Measurements from ENCODE around the gene ATP2A3. TPM values are rescaled to one million over a fixed set of nuclear protein-coding genes. Genes with fewer than 3 reads are reported as not detected.

The ATP2A3 gene
- total RNA-seq, 1 experiment from 2014 or later = 101 TPM

DNA sequence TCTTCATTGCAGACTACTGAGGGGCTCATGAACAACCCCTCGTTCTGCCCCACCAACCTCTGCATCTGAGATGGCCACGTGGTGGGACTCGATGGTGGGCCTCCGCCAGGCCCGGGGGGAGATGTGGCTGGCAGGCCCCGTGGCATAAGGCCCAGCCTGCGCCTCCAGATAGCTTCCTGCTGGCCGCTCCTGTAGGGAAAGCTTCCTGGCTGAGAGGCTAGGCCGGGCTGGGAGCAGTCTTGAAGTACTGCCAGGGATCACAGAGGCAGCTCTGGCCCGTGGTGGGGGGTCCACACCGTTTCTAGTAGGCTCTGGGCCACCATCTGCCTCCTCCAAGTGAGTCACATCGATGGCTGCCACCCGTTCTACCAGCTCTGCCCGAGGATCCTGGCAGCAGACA is 79.0 kb downstream of the ATP2A3 start:
- H3K79me2 ChIP-seq (ENCODE audit: low read length) = no peaks in the 10 kb centered on the region
- H3K9me2 ChIP-seq (replicated peaks; ENCODE audit: insufficient read depth, low read length) = no peaks in the 10 kb centered on the region
- peaks cover 8% of the 10 kb centered on the region for H3K4me1 ChIP-seq (ENCODE audit: low read length)
- DNase-seq = no peak
- H3K4me2 ChIP-seq (ENCODE audit: low read depth, low read length, poor library complexity, severe bottlenecking) = no peak overlapping the region
- H3K4me3 ChIP-seq (ENCODE audit: low read length) = no peak overlapping the region
- H4K20me1 ChIP-seq (ENCODE audit: insufficient read depth, low read depth, low read length) = 0 out of 2 replicates have a peak, but pooled peaks cover 4% of the 10 kb centered on the region
- no peaks in the 10 kb centered on the region for H3K9me3 ChIP-seq (ENCODE audit: low read length)
- no peak overlapping the region for H3K9ac ChIP-seq (ENCODE audit: low read length)
- no peak overlapping the region for H3K27ac ChIP-seq (ENCODE audit: low read length)
- no peaks in the 10 kb centered on the region for H3K36me3 ChIP-seq (ENCODE audit: insufficient read depth, low read length)
- no peaks in the 10 kb centered on the region for H3K27me3 ChIP-seq (ENCODE audit: low read length)
- H2AFZ ChIP-seq (ENCODE audit: low read length) = no peak overlapping the region

DNA sequence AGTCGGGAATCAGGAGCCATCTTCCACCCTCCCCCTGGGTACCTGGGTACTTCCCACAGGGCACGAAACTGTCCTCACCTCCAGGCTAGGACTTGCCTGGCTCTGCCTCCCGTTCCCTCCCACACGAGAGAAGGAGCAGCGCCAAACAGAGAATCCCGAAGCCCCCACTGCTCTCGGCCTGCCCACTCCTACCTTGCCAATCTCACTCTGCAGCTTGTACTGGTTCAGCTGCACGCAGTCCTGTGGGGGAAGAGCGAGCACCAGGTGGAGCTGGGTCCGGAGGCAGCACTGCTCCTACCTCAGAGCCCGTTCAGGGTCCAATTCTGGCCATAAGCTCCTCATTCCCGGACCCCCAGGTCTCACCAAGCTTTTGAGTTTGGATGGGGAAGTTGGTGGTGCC is 80.0 kb downstream of the ATP2A3 start:
- H3K4me2 ChIP-seq (ENCODE audit: low read depth, low read length, poor library complexity, severe bottlenecking) = no peak overlapping the region
- H3K79me2 ChIP-seq (ENCODE audit: low read length) = no peaks in the 10 kb centered on the region
- no peak overlapping the region for H2AFZ ChIP-seq (ENCODE audit: low read length)
- no peaks in the 10 kb centered on the region for H3K4me1 ChIP-seq (ENCODE audit: low read length)
- no peaks in the 10 kb centered on the region for H3K9me2 ChIP-seq (replicated peaks; ENCODE audit: insufficient read depth, low read length)
- H4K20me1 ChIP-seq (ENCODE audit: insufficient read depth, low read depth, low read length) = 0 out of 2 replicates have a peak, but pooled peaks cover 4% of the 10 kb centered on the region
- no peak for DNase-seq
- H3K4me3 ChIP-seq (ENCODE audit: low read length) = no peak overlapping the region
- H3K36me3 ChIP-seq (ENCODE audit: insufficient read depth, low read length) = no peaks in the 10 kb centered on the region
- H3K9ac ChIP-seq (ENCODE audit: low read length) = no peak overlapping the region
- H3K27me3 ChIP-seq (ENCODE audit: low read length) = no peaks in the 10 kb centered on the region
- H3K27ac ChIP-seq (ENCODE audit: low read length) = no peak overlapping the region
- H3K9me3 ChIP-seq (ENCODE audit: low read length) = no peaks in the 10 kb centered on the region

GRCh38 chr17:3882276-3882675 is 82.0 kb downstream of the ATP2A3 start:
- H3K79me2 ChIP-seq (ENCODE audit: low read length) = no peaks in the 10 kb centered on the region
- no peak overlapping the region for H3K4me3 ChIP-seq (ENCODE audit: low read length)
- H3K4me2 ChIP-seq (ENCODE audit: low read depth, low read length, poor library complexity, severe bottlenecking) = no peak overlapping the region
- no peaks in the 10 kb centered on the region for H3K36me3 ChIP-seq (ENCODE audit: insufficient read depth, low read length)
- H3K4me1 ChIP-seq (ENCODE audit: low read length) = no peaks in the 10 kb centered on the region
- H3K9me2 ChIP-seq (replicated peaks; ENCODE audit: insufficient read depth, low read length) = no peaks in the 10 kb centered on the region
- H3K27me3 ChIP-seq (ENCODE audit: low read length) = no peaks in the 10 kb centered on the region
- 0 out of 2 replicates have a peak, but pooled peaks cover 4% of the 10 kb centered on the region for H4K20me1 ChIP-seq (ENCODE audit: insufficient read depth, low read depth, low read length)
- no peak overlapping the region for H2AFZ ChIP-seq (ENCODE audit: low read length)
- no peak for DNase-seq
- no peaks in the 10 kb centered on the region for H3K9me3 ChIP-seq (ENCODE audit: low read length)
- H3K9ac ChIP-seq (ENCODE audit: low read length) = no peak overlapping the region
- H3K27ac ChIP-seq (ENCODE audit: low read length) = no peak overlapping the region

- Histone ChIP-seq H3K79me2 (ENCODE audit: low read length) (no peaks in the 10 kb centered on the region), H3K4me3 (ENCODE audit: low read length) (no peak overlapping the region)
Observed at GRCh38 chr17:3880983-3881382, 83.3 kb downstream of the ATP2A3 start.

DNA sequence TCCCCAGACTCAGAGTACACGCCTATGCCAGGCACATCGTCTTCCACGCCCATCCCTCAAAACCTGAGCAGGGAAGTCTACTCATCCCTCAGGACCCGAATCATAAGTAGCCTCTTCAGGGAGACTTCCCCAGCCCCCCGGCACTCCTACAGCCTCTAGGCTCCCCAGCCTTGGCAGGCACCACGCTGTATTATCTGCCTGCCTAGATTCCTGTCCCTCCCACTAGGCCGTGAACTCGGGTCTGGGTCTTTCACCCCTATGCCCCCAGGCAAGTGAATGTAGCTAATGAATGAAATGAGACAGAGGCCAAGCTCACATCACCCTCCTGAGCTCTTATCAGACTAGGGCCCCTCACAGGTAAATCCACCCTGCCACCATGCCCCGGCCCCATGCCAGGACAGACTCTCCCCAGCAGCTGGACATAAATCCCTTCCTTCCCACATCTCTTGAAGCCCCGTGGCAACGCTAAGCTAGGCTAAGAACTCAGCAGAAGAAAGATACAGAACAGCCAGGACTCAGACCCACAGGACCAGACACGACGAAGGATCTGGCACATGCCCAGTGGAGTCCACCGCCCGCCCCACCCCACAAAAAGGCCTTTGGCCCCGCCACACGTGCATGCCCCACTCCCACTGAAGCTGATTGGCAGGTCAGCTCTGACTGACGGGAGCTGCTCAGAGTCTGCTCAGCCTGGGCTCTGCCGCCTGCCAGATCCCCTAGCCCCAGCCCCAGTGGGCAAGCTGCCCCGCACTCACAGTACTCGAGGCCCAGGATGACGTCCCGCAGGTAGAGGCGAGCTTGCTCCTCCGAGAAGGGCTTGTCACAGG is 84.4 kb downstream of the ATP2A3 start:
- Histone ChIP-seq H3K27ac (ENCODE audit: low read length) (no peak overlapping the region), H3K4me2 (ENCODE audit: low read depth, low read length, poor library complexity, severe bottlenecking) (no peak overlapping the region), H3K9me3 (ENCODE audit: low read length) (no peaks in the 10 kb centered on the region), H4K20me1 (ENCODE audit: insufficient read depth, low read depth, low read length) (0 out of 2 replicates have a peak, but pooled peaks cover 4% of the 10 kb centered on the region), H3K27me3 (ENCODE audit: low read length) (no peaks in the 10 kb centered on the region), H3K79me2 (ENCODE audit: low read length) (no peaks in the 10 kb centered on the region), H3K4me1 (ENCODE audit: low read length) (no peaks in the 10 kb centered on the region), H2AFZ (ENCODE audit: low read length) (no peak overlapping the region), H3K9ac (ENCODE audit: low read length) (no peak overlapping the region), H3K36me3 (ENCODE audit: insufficient read depth, low read length) (no peaks in the 10 kb centered on the region), H3K4me3 (ENCODE audit: low read length) (no peak overlapping the region), H3K9me2 (replicated peaks; ENCODE audit: insufficient read depth, low read length) (no peaks in the 10 kb centered on the region)
- no peak for DNase-seq

More at GRCh38 chr17:3880983-3881382, 83.3 kb downstream of the ATP2A3 start:
- no peaks in the 10 kb centered on the region for H3K4me1 ChIP-seq (ENCODE audit: low read length)
- H3K9me2 ChIP-seq (replicated peaks; ENCODE audit: insufficient read depth, low read length) = no peaks in the 10 kb centered on the region
- no peak overlapping the region for H2AFZ ChIP-seq (ENCODE audit: low read length)
- 0 out of 2 replicates have a peak, but pooled peaks cover 4% of the 10 kb centered on the region for H4K20me1 ChIP-seq (ENCODE audit: insufficient read depth, low read depth, low read length)
- H3K27me3 ChIP-seq (ENCODE audit: low read length) = no peaks in the 10 kb centered on the region
- H3K27ac ChIP-seq (ENCODE audit: low read length) = no peak overlapping the region
- H3K9ac ChIP-seq (ENCODE audit: low read length) = no peak overlapping the region
- H3K9me3 ChIP-seq (ENCODE audit: low read length) = no peaks in the 10 kb centered on the region
- DNase-seq = no peak
- H3K4me2 ChIP-seq (ENCODE audit: low read depth, low read length, poor library complexity, severe bottlenecking) = no peak overlapping the region
- H3K36me3 ChIP-seq (ENCODE audit: insufficient read depth, low read length) = no peaks in the 10 kb centered on the region

- Histone ChIP-seq H3K9ac (ENCODE audit: low read length) (no peak overlapping the region), H3K9me2 (replicated peaks; ENCODE audit: insufficient read depth, low read length) (no peaks in the 10 kb centered on the region)
- DNase-seq = no peak
Observed at GRCh38 chr17:3879186-3879585, 85.1 kb downstream of the ATP2A3 start.

DNA sequence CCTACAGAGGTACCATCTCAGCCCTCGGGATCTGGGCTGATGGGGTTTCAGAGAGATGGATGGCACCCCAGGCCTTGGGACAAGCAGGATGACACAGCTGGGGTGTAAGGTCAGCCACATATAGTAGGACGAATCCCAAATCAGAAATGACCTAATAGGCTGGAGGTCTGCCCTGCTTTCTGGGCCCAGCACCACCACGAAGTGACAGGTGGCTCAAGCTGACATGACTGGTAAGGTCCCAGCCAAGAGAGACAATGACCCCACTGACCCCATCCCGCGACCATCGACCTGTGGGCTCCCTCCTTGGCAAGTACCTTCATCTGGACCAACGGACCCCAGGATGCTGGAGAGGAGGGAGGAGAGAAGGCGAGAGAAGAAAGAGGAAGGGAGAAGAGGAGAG is 87.0 kb downstream of the ATP2A3 start:
- no peak overlapping the region for H2AFZ ChIP-seq (ENCODE audit: low read length)
- H3K4me2 ChIP-seq (ENCODE audit: low read depth, low read length, poor library complexity, severe bottlenecking) = no peak overlapping the region
- H3K9me2 ChIP-seq (replicated peaks; ENCODE audit: insufficient read depth, low read length) = no peaks in the 10 kb centered on the region
- no peaks in the 10 kb centered on the region for H3K27me3 ChIP-seq (ENCODE audit: low read length)
- H3K36me3 ChIP-seq (ENCODE audit: insufficient read depth, low read length) = no peaks in the 10 kb centered on the region
- no peak for DNase-seq
- no peak overlapping the region for H3K4me3 ChIP-seq (ENCODE audit: low read length)
- H3K27ac ChIP-seq (ENCODE audit: low read length) = no peak overlapping the region
- no peak overlapping the region for H3K9ac ChIP-seq (ENCODE audit: low read length)
- no peaks in the 10 kb centered on the region for H3K4me1 ChIP-seq (ENCODE audit: low read length)
- no peaks in the 10 kb centered on the region for H4K20me1 ChIP-seq (ENCODE audit: insufficient read depth, low read depth, low read length)
- H3K79me2 ChIP-seq (ENCODE audit: low read length) = no peaks in the 10 kb centered on the region
- H3K9me3 ChIP-seq (ENCODE audit: low read length) = no peaks in the 10 kb centered on the region

More at GRCh38 chr17:3879186-3879585, 85.1 kb downstream of the ATP2A3 start:
- Histone ChIP-seq H3K36me3 (ENCODE audit: insufficient read depth, low read length) (no peaks in the 10 kb centered on the region), H4K20me1 (ENCODE audit: insufficient read depth, low read depth, low read length) (0 out of 2 replicates have a peak, but pooled peaks cover 4% of the 10 kb centered on the region), H3K27ac (ENCODE audit: low read length) (no peak overlapping the region), H3K9me3 (ENCODE audit: low read length) (no peaks in the 10 kb centered on the region), H3K4me2 (ENCODE audit: low read depth, low read length, poor library complexity, severe bottlenecking) (no peak overlapping the region), H3K79me2 (ENCODE audit: low read length) (no peaks in the 10 kb centered on the region), H2AFZ (ENCODE audit: low read length) (no peak overlapping the region), H3K4me3 (ENCODE audit: low read length) (no peak overlapping the region), H3K4me1 (ENCODE audit: low read length) (no peaks in the 10 kb centered on the region), H3K27me3 (ENCODE audit: low read length) (no peaks in the 10 kb centered on the region)

DNA sequence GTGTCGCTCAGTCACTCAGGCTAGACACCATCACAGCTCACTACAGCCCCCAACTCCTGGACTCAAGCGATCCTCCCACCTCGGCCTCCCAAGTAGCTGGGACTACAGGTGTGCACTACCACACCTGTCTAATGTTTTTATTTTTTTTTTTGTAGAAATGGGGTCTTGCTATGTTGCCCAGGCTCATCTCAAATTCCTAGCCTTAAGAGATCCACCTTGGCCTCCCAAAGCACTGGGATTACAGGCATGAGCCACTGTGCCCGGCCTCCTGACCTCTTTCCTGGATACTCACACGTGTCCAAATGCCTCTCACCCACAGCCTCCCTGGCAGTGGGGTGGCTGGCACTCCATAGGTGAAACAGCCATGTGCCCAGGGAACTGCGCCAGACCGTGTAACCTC is 88.9 kb downstream of the ATP2A3 start:
- no peaks in the 10 kb centered on the region for H4K20me1 ChIP-seq (ENCODE audit: insufficient read depth, low read depth, low read length)
- no peaks in the 10 kb centered on the region for H3K79me2 ChIP-seq (ENCODE audit: low read length)
- H3K9me2 ChIP-seq (replicated peaks; ENCODE audit: insufficient read depth, low read length) = no peaks in the 10 kb centered on the region
- H3K4me3 ChIP-seq (ENCODE audit: low read length) = no peak overlapping the region
- no peak overlapping the region for H3K4me2 ChIP-seq (ENCODE audit: low read depth, low read length, poor library complexity, severe bottlenecking)
- H3K27me3 ChIP-seq (ENCODE audit: low read length) = no peaks in the 10 kb centered on the region
- H2AFZ ChIP-seq (ENCODE audit: low read length) = no peak overlapping the region
- no peak overlapping the region for H3K9ac ChIP-seq (ENCODE audit: low read length)
- no peaks in the 10 kb centered on the region for H3K9me3 ChIP-seq (ENCODE audit: low read length)
- no peak overlapping the region for H3K27ac ChIP-seq (ENCODE audit: low read length)
- no peaks in the 10 kb centered on the region for H3K4me1 ChIP-seq (ENCODE audit: low read length)
- no peaks in the 10 kb centered on the region for H3K36me3 ChIP-seq (ENCODE audit: insufficient read depth, low read length)
- DNase-seq = no peak

Measured in Karpas-422 (cell line).